Measurements from ENCODE around the gene ERG28. TPM values are rescaled to one million over a fixed set of nuclear protein-coding genes. Genes with fewer than 3 reads are reported as not detected.

Gene ERG28
- total RNA-seq, 1 experiment from 2014 or later, result 18.4 TPM

- Histone ChIP-seq H3K27ac (ENCODE audit: low read depth, low read length) (no peak overlapping the region), H2AFZ (ENCODE audit: low read depth, low read length, poor library complexity, severe bottlenecking) (no peak overlapping the region), H3K4me2 (ENCODE audit: low read length) (no peak overlapping the region), H3K79me2 (ENCODE audit: insufficient read depth, low read length) (no peaks in the 10 kb centered on the region), H3K27me3 (ENCODE audit: insufficient read depth, low read length) (no peaks in the 10 kb centered on the region), H3K9me3 (ENCODE audit: control insufficient read depth in 1 of 2, insufficient read depth in 1 of 2, low read depth in 1 of 2, low read length in 2 of 2) (no peaks in the 10 kb centered on the region), H3K9me2 (ENCODE audit: insufficient read depth) (no peaks in the 10 kb centered on the region), H3K9ac (ENCODE audit: low read length) (no peak overlapping the region), H3K36me3 (ENCODE audit: control insufficient read depth in 1 of 2, insufficient read depth in 2 of 2, low read length in 2 of 2) (no peaks in the 10 kb centered on the region), H3K4me3 (replicated peaks in 1 of 2; ENCODE audit: low read depth in 1 of 2, low read length in 2 of 2) (no peak overlapping the region), H3K4me1 (ENCODE audit: control insufficient read depth in 1 of 2, insufficient read depth in 2 of 2, low read length in 2 of 2) (peaks cover 13 to 16% of the 10 kb centered on the region in 2 experiments), H4K20me1 (ENCODE audit: insufficient read depth) (no peaks in the 10 kb centered on the region)
- no TSS peak for BruUV-seq (replicated peaks)
- intact Hi-C loops (cut with micrococcal nuclease), result no loop called here
- CTCF ChIA-PET, result no interaction called here
- RAD21 ChIA-PET (ENCODE audit: low non-redundant PET in 1 of 2, low total read pairs in 2 of 2, uncharacterized antibody in 2 of 2, unreplicated experiment in 2 of 2), result no interaction called here
- no peak for TF ChIP-seq POLR2AphosphoS5 (IDR thresholded peaks at IDR 0.05; ENCODE audit: low read depth, low read length)
- no peak for TF ChIP-seq REST (IDR thresholded peaks at IDR 0.05; ENCODE audit: low read depth)
- no peak for TF ChIP-seq MAX (IDR thresholded peaks at IDR 0.05)
- no peak for TF ChIP-seq CEBPB (IDR thresholded peaks at IDR 0.05; ENCODE audit: low read depth)
- no peak for TF ChIP-seq CTCF (IDR thresholded peaks at IDR 0.05 in 2 of 3, conservative IDR thresholded peaks at IDR 0.05 in 1 of 3; ENCODE audit: borderline replicate concordance in 1 of 3, insufficient read depth in 1 of 3, low read depth in 2 of 3, low read length in 2 of 3)
- TF ChIP-seq EZH2 (IDR thresholded peaks at IDR 0.05), result no peak
- no peak for TF ChIP-seq EZH2phosphoT487 (IDR thresholded peaks at IDR 0.05; ENCODE audit: borderline replicate concordance)
- no peak for TF ChIP-seq CBX3 (IDR thresholded peaks at IDR 0.05; ENCODE audit: low read depth)
- no peak for TF ChIP-seq ZFX (IDR thresholded peaks at IDR 0.05)
- ATAC-seq (no peak), DNase-seq (ENCODE audit: low read depth, low spot score) (no peak)
- POLR2A ChIA-PET, result no interaction called here
Measured at GRCh38 chr14:75631453-75631831, 29.2 kb downstream of the ERG28 start.
